GM19099 (cell line): Measurements from ENCODE around the gene PODNL1.

Source experiments
- POLR2A ChIP-seq: IDR thresholded peaks from 3 replicates; pipeline ENCODE4 v1.6.1; 2011; ENCODE audit warnings: low read depth; ENCODE audit not compliant: insufficient read length; ENCODE audit errors: extremely low read depth

The PODNL1 gene

DNA sequence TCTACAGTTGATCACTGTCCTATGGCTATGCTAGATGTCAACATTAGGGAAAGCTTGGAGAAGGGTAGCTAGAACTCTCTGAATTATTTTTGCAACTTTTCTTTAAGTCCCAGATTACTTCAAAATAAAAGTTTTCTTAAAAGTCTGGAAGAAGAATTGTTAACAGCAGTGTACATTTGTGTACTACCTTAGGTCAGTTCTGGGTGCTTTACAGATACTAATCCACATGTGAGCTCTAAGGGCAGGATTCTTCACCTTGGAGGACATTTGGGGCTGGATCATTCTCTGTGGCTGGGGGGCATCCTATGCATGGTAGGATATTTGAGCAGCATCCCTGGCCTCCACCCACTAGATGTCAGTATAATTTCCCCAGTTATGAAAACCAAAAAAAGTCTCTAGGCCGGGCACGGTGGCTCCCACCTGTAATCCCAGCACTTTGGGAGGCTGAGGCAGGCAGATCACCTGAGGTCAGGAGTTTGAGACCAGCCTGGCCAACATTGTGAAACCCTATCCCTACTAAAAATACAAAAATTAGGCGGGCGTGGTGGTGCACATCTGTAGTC lies 35.1 kb downstream of the PODNL1 start:
- TF ChIP-seq POLR2A = no peak

DNA sequence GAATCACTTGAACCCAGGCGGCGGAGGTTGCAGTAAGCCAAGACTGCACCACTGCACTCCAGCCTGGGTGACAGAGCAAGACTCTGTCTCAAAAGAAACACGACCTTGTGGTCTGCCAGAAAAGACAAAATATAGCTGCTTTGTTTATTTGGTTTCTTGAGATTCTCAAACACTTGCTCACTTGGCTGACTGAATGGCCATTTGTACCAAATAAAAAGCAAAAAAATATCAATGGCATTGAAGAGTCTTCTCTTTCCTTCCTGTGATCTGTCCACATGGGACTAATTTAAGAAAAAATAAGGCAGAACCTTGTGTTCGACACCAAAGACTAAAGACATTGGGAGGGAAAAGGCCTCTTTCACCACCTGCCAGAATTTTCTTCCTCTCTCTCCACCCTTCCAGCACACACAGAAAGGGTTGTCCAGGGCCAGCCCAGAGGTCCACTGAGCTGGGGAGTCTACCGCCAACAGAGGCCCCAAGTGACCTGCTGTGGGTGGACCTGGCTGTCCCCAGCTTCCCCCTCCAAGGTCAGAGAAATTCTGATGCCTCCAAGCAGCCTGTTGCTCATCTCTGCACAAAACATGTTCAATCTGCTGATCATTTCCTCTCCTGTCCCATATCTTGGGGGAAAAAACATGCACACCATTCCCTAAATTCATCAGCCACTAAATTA lies 38.2 kb downstream of the PODNL1 start:
- no peak for TF ChIP-seq POLR2A

DNA sequence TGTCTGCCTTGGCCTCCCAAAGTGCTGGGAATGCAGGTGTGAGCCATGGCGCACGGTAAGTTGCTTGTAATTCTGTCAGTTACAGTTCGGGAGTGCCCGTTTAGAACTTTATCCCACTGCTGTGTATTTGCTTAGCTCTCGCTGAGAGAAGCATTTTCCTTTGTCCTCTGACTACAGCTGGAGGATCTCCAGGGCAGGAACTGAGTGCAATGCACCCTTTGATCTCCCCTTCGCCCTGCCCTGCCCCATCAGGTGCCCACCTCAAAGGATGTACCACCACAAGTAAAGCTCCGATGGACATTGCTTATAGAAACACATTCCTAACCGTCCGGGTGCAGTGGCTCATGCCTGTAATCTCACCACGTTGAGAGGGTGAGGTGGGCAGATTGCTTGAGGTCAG lies 38.8 kb downstream of the PODNL1 start:
- no peak for TF ChIP-seq POLR2A

DNA sequence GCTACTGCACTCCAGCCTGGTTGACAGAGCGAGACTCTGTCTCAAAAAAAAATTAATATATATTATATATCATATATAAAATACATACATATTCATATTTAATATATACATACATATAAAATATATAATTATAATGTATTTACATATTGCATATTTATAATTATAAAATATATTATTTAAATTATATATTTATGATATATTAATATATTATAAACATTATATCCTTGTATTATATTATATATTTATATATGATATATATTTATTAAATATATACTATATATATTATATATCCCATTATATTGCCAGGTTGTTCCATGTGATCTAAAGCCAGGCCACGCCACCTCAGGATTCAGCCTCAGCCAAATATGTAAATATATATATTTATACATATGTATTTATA lies 42.0 kb downstream of the PODNL1 start:
- no peak for TF ChIP-seq POLR2A

DNA sequence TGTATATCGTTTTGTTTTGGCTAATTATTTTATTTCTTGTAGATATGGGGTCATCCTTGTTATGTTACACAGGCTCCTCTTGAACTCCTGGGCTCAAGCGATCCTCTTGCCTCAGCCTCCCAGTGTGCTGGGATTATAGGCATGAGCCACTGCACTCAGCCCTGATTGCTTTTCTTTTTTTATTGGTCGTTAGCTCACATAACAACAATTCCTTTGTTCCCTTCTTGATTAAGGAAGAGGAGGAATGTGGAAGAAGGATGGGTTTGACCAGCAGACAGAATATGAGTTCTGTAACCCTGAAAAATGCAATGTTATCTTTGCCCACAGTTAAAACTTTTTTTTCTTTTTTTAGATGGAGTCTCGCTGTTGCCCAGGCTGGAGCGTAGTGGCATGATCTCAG lies 43.7 kb downstream of the PODNL1 start:
- no peak for TF ChIP-seq POLR2A

DNA sequence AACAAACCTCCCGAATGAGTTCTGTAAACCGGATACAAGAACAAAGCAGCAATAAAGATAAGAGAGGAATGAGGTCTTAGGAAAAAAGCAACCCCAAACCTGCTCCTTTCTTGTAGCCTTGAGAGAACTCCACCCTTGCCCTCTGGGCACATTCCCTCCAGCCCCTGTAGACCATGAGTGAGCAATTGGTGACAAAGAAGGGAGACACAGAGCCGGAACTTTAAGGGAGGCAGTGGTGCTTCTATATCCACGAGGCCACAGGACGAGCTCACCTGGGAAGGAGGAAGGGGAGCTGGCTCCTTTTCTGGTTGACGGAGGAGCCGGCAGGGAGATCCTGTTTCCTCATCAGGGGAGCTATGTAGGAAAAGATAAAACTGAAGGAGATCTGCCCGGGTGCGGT lies 45.3 kb downstream of the PODNL1 start:
- no peak for TF ChIP-seq POLR2A

DNA sequence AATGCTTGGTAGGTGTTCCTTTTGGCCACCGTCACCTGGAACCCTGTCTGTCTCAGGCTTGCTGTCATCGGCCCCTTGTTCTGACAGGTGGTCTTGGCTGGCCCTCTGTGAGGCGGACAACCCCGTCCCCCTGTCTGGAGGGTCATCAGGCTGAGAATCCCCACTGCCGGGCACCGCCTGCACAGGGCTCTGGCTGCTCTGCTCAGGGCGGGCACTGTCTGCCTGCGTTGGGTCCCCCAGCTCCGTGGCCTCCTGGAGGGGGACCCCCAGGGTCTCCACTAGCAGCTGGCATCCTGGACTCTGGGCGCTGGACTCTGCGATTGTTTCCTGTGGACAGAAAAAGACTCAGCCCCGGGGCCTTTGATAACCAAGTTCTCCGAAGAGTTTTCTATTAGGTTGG lies 48.1 kb downstream of the PODNL1 start:
- TF ChIP-seq POLR2A = no peak

DNA sequence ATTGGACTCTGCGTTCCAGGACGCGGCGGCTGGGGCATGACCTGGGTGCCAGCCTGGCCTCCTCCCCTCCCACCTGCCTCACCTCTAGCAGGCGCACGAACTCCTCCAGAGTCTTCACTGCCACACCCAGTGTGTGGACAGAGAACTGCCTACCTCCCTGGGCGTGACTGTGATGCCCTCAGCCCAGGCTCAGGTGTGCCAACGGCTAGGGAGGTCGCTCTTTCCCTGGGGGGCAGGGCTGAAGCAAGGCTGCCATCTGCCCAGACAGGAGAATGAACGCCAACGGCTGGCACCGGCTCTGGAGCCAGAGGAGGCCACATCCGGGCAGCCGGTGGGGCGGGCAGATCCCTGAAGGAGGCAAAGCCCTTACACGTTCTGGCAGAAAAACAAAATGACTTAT lies 49.9 kb downstream of the PODNL1 start:
- no peak for TF ChIP-seq POLR2A

DNA sequence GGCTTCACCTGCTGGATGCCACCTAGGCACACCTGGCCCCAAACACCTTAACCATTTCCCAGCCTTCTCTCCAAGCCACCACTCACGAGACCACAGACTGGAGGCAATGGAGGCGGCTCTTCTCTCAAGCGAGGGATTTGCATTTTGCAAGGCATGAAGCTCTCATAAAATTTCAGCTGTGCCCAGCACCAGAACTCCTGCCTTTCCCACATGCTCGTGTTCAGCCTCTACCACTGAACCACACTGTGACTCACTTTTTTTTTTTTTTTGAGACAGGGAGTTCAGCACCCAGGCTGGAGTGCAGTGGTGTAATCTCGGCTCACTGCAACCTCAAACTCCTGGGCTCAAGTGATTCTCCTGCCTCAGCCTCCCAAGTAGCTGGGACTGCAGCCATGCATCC lies 50.7 kb downstream of the PODNL1 start:
- no peak for TF ChIP-seq POLR2A

DNA sequence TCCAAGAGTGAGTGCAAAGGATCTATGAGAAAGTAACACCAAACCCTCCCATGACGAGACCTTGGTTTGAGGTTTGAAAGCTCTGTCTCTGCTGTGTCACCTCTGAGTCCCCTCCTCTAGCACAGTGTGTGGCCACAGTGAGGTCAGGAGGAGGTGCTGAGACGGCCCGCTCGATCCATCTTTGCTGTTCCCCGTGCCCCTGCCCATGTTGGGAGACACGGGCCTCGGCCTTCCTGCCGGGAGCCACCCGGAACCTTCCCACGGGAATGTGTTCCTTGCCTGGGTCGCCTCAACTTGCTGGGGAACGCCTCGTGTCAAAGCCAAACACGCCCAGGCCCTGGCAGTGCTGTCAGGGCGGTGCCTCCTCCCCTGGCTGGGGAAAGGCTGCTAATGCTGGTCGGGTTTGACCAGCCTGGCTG lies 51.2 kb downstream of the PODNL1 start:
- TF ChIP-seq POLR2A = no peak

DNA sequence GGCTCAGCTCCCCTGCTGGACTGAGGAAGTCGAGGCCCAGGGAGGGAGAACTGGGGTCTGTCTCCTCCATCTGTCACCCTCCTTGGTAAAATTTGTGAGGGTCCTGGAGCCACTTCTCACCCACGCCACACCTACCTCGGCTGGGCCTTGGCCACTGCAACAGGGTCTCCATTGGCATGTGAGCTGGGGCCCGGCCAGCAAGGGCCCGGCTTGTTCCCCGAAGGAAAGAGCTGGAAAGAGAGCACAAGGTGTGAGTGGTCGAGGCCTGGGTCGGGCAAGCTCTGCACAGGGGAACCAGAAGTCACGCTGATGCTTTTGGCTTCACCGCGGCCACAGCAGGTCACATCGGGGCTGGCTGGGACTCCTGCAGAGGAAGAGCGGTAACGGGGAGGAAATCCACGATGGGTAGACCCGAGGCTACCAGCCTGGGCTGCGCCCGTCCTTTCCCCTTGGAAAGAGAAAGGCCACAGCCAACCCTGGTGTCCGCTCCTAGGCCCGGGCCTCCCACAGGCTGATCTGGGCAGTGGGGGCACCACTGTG lies 52.3 kb downstream of the PODNL1 start:
- TF ChIP-seq POLR2A = no peak

DNA sequence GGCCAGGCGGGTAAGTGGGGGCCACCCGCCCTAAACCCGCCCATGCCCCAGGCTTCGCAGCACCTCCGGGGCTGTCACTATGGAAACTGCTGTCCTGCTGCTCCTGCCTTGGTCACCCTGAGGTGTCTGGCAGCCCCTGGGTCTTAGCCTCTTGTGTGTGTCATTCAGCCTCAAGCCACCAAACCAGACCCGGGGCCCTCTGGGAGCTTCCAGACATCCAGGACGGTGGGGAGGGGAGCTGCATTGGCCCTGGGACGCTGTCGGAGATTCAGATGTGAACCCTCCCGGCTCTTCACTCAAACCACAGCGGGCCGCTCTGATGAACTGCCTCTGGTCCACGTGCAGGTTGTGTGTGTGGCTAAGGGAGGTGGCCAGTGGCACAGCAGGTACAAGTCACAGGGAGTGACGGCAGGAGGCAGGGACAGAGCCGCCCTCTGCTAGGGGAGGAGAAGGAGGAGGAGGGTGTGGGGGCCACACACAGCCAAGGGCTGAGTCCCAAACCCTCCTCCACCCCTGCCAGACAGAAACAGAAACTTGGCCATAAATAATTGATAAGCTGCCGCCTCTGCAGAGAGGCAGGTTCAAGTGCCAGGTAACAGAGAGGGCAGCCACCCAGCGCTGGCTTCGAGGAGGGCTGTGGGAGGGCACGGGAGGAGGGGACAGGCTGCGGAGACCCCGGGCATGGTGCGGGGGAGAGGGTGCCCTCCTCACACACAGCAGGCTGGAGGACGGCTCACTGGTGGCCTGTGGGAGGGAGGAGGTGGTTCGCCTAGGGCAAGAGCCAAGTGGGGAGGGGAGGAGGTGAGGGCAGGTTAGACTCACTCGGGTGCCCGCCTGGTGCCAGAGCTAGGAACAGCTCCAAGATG lies 53.3 kb downstream of the PODNL1 start:
- no peak for TF ChIP-seq POLR2A

DNA sequence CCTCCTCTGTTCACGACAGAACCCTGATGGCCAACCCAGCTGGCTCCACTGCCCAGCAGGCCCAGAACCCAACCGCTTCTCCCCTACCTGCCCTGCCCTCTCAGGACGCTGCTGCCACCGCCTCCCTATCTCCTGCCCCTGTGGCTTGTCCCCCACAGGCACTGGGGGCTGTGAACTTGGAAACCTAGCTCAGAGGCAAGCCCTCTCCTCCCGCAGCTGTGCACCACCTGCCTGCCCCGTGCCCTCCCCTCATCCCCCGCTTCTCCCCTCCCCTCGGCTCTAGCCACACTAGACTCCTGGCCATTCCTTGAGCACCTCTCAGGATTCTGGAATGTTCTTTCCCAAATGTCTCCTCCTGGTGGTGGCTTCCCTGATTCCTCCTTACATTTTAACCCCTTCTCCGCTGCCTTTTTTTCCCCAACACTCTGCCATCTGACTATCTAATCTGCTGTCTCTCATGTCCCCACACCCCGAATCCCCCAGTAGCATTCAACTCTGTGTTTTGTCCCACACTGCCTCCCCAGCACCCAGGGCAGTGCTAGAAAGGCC lies 54.6 kb downstream of the PODNL1 start:
- no peak for TF ChIP-seq POLR2A

DNA sequence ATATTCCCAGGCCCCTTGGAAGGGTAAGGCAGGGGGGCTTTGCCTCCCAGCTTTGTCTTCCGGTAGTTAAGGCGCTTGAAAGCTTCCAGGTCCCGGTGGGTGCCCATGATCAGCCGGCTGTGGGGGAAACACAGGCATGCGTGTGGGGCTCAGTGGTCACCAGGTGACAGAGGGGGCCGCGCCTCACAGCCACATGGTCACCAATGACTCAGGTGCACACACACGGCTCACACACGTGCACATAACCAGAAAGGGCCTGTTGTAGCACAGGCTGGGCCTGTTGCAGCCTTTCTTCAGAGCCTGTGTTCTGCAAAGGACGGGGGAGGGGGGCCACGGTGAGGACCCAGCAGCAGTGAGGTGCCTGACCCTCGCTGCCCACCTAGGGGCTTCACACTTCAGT lies 55.4 kb downstream of the PODNL1 start:
- no peak for TF ChIP-seq POLR2A

DNA sequence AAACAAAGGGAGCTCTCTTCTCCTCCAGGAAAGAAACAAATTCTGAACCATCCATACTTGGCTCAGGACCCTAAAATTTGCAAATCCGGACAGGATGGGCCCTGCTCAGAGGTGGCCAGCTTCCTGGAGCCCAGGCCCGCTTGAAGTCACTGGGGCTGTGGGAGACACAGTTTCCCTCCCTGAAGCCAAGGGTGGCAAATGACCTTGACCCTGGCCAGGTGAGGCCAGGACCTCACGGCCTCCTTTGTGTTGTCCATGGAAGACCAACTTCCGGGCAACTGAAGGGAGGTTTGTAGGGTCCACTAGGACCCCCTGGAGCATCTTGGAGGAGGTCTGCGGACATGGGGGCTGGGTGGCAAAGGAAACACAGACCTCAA lies 55.8 kb downstream of the PODNL1 start:
- no peak for TF ChIP-seq POLR2A
